GM12864 (cell line): Measurements from ENCODE around the gene DOP1B.

Source experiments
- DNase-seq: peaks from one replicate; pipeline ENCODE4 v3.0.0-alpha.2; 2011; ENCODE audit warnings: low read depth
- H3K4me3 ChIP-seq: 2 replicates; pipeline ENCODE4 v1.5.1; 2011; ENCODE audit warnings: mild to moderate bottlenecking, low read depth, low read length, control low read depth
- TF ChIP-seq, protein P1 (sequence below): IDR thresholded peaks from 2 replicates; pipeline ENCODE4 v1.5.1; 2011; ENCODE audit warnings: low read depth, mild to moderate bottlenecking, moderate library complexity, low read length, control low read depth, inconsistent platforms; ENCODE audit errors: missing control alignments

The DOP1B gene

DNA sequence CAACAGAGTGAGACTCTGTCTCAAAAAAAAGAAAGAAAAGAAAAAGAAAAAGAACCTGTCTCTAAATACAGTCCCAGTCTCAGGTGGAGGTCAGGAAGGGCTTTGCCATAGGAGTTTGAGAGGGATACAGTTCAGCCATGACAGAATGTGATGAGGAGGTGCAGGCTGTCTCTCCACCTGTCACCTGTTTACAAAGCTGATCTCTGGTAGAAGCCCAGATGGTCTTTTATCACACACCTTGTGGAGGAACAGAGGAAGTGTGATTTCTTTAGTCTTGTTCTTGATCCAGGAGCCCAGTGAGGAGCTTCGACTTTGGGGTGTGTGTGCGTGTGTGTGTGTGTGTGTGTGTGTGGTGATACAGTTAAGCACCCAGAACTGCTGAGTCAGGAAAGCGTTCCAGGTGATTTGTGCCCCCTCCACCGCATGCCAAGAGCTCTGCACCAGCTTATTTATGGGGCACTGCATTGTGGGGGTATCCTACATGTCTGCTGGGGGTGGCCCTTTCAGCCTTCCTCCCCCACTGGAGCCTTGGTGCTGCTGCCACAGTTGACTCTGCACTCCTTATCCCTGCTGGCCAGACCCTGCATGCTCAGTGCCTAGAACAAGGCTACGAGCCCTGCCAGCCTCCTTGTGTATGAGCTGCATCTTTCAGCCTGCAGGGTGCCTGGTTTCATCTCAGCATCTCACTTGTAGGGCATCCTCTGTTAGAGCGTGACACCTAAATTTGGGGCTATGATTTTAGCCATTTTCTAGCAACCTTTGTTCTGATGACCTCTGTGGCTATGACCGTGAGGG, 19.3 kb downstream of the DOP1B start:
- TF ChIP-seq, protein P1, sequence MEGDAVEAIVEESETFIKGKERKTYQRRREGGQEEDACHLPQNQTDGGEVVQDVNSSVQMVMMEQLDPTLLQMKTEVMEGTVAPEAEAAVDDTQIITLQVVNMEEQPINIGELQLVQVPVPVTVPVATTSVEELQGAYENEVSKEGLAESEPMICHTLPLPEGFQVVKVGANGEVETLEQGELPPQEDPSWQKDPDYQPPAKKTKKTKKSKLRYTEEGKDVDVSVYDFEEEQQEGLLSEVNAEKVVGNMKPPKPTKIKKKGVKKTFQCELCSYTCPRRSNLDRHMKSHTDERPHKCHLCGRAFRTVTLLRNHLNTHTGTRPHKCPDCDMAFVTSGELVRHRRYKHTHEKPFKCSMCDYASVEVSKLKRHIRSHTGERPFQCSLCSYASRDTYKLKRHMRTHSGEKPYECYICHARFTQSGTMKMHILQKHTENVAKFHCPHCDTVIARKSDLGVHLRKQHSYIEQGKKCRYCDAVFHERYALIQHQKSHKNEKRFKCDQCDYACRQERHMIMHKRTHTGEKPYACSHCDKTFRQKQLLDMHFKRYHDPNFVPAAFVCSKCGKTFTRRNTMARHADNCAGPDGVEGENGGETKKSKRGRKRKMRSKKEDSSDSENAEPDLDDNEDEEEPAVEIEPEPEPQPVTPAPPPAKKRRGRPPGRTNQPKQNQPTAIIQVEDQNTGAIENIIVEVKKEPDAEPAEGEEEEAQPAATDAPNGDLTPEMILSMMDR, result no peak
- no peak for DNase-seq
- H3K4me3 ChIP-seq, result no peak overlapping the region

DNA sequence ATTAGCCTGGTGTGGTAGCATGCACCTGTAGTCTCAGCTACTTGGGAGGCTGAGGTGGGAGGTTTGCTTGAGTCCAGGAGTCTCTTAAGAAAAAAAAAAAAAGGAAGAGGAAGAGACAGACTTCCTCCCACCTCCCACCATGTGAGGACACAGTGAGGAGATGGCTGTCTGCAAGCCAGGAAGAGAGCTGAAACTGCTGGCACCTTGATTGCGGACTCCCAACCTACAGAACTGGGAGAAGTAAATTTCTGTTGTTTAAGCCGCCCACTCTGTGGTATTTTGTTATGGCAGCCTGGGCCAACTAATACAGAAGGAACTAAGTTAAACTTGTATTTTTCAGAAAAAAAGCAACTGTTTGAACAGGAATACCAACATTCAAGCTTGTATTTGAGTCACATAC, 21.7 kb downstream of the DOP1B start:
- no peak for DNase-seq
- H3K4me3 ChIP-seq, result no peak overlapping the region
- TF ChIP-seq, protein P1, result no peak

DNA sequence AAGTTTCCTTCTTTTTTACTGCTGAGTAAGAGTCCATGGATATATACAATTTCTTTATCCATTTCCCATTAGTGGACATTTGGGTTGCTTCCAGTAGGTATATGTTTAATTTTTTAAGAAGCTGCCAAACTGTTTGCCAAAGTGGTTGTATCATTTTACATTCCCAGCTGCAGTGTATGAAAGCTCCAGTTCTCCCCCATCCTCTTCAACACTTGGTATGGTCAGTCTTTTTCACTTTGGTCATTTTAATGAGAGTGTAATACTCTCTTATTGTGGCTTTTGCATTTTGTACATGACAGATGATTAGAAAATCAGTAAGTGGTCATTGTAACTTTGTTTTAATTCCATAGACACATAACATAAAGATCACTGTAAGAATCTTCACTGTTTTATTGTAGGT, 22.5 kb downstream of the DOP1B start:
- TF ChIP-seq, protein P1, result no peak
- no peak for DNase-seq
- no peak overlapping the region for H3K4me3 ChIP-seq

DNA sequence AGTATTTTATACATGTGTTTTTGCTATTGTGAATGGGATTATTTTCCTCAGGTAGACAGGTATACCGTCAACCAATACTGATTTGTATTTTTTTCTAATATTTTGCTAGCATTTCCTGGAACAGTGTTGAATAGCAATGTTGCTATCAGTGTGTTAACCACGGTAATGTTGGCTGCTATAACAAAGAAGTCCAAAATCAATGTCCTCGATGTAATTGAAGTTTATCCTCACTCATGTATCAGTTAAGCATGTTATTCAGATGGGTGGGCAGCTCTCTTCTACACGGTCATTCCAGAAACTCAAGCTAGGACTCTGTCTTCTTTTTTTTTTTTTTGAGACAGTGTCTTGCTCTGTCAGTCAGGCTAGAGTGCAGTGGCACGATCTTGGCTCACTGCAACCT, 24.3 kb downstream of the DOP1B start:
- TF ChIP-seq, protein P1, result no peak
- H3K4me3 ChIP-seq, result no peak overlapping the region
- DNase-seq, result no peak

DNA sequence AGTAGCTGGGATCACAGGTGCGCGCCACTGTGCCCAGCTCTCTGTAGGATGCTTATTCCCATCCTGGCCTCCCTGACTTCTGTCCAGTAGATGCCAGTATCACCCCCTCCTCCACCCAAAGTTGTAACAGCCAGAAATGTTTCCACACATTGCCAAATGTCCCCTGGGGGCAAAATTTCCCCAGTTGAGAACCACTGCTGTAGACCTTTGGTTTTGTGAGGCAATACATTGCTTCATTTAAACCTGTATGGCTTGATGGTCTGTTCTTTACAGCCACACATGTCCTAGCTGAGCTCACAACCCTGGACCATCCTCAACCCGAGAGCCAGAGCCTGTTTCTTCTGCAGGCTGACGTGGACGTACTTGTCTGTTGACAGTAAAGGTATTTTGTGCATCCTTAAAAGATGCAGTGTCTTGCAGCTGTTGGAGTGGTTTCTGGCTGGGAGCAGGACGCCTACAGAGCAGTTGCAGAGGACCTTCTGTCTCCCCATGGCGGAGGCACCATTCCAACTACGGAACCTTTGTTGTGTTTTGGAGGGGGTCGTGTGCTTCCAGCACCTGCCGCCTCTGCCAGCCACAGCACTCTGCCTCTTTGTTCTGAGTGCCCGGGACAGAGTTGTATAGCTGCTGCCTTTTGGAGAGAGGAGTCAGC, 26.6 kb downstream of the DOP1B start:
- H3K4me3 ChIP-seq, result no peak overlapping the region
- no peak for DNase-seq
- TF ChIP-seq, protein P1, result no peak

DNA sequence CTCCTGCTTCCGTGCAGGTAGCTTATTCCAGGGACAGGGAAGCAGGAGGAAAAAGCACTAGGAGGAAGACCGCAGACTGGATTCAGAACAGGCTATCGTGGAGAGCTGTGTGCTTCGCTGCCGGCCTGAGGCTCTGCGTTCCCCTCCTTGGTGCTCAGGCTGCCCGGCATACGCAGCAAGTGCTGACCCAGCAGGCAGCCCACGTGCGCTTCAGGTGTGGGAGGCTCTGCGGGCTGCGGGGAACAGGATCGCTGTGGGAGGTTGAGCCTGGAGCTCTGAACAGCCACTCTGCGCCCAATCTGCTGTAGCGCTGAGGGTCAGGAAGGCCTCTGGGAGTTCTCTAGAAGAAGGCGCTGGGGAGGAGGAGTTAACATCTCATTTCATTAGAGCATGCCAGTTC, 27.9 kb downstream of the DOP1B start:
- DNase-seq, result no peak
- TF ChIP-seq, protein P1, result no peak
- no peak overlapping the region for H3K4me3 ChIP-seq
